ENCODE measurements around the gene GLIS1.

The GLIS1 gene

DNA sequence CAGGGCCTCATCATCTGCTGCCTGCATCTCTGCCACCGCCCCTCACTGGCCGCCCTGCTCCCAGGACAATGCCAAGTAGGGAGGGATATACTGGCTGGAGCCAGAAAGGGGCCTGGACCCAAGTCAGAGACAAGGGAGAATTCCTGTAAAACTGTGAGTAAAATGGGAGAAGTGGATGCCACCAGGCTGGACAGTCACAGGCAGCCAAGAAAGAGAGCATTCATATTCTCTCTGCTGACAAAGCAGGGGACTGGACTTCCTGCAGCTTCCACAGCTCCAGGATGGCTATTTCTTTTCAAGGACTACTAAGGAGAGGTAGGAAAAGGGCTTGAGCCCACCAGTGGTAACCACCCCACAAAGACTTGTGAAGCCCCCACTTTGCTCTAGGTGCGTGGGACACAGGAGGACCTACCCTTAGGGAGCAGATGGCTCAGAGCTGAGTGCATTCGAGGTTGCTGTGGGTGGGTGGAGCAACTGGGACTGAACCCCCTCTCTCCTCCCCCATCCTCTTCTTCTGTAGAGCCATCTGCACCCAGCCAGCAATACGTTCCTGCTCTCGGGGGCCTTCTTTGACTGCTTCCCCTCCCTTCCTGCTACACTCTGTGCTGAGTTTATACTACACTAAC lies 57.5 kb downstream of the GLIS1 start:
- no peak for DNase-seq
- 55% methylated on average over 4 of the region's 6 CpGs for WGBS (ENCODE audit: insufficient coverage)
- Histone ChIP-seq H3K4me1 (ENCODE audit: control extremely low read depth in 1 of 4, control insufficient read depth in 4 of 4, insufficient read depth in 4 of 4, low read length in 3 of 4) (peaks cover 14 to 77% (median 63%) of the 10 kb centered on the region in 4 experiments), H3K4me3 (ENCODE audit: control insufficient read depth in 1 of 7, extremely low read depth in 1 of 7, insufficient read depth in 4 of 7, low read depth in 2 of 7, low read length in 6 of 7) (peak overlapping the region in 4 of 7 experiments; percentile 26 to 53 (median 32)), H3K9me3 (ENCODE audit: control extremely low read depth in 1 of 5, control insufficient read depth in 4 of 5, insufficient read depth in 2 of 5, low read depth in 1 of 5, low read length in 4 of 5) (no peaks in the 10 kb centered on the region), H3K27ac (ENCODE audit: insufficient read depth in 1 of 2, low read depth in 1 of 2, low read length in 2 of 2, poor library complexity in 1 of 2, severe bottlenecking in 2 of 2) (peak overlapping the region; percentile 59 to 63), H3K27me3 (replicated peaks in 2 of 5; ENCODE audit: control insufficient read depth in 4 of 5, insufficient read depth in 5 of 5, low read length in 4 of 5) (peaks cover 0 to 11% (median 0%) of the 10 kb centered on the region in 5 experiments), H3K36me3 (ENCODE audit: control insufficient read depth in 4 of 4, insufficient read depth in 4 of 4, low read length in 3 of 4) (no peaks in the 10 kb centered on the region)
- ChIA-PET POLR2A (no interaction called here), CTCF (interaction anchor here (0.9 to 8.7 kb wide), 14 partner anchors 10 to 204 kb away, joined by 3 to 83 read pairs (median 4); no protein-coding TSS in a partner anchor)

DNA sequence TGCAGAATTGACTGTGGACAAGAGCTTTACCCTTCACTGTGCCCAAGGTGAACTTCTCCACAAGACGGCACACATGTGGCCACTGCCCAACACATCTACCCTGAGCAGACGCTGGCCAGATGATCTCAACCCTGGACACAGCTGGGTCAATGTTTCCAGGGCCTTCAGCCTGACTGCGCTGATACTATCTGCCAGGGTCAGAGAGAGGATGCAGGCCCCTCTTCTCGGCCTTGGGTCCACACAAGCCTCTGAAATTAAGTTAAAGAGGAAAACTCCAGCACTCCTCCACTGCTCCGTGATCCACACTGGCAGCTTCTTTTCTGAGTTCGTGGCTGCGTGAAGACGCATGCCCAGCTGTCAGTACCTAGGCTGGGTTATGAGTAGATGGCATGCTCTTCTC lies 58.1 kb downstream of the GLIS1 start:
- WGBS (ENCODE audit: insufficient coverage), result 96% methylated on average over 8 of the region's 8 CpGs
- no peaks in the 10 kb centered on the region for H3K9me3 ChIP-seq (ENCODE audit: control extremely low read depth in 1 of 5, control insufficient read depth in 4 of 5, insufficient read depth in 2 of 5, low read depth in 1 of 5, low read length in 4 of 5)
- peak overlapping the region in 1 of 7 experiments; percentile 36 for H3K4me3 ChIP-seq (ENCODE audit: control insufficient read depth in 1 of 7, extremely low read depth in 1 of 7, insufficient read depth in 4 of 7, low read depth in 2 of 7, low read length in 6 of 7)
- ChIA-PET POLR2A (no interaction called here), CTCF (interaction anchor here (0.9 to 2.2 kb wide), 6 partner anchors 9 to 198 kb away, joined by 3 to 10 read pairs (median 3); no protein-coding TSS in a partner anchor)
- no peak overlapping the region for H3K27ac ChIP-seq (ENCODE audit: insufficient read depth in 1 of 2, low read depth in 1 of 2, low read length in 2 of 2, poor library complexity in 1 of 2, severe bottlenecking in 2 of 2)
- peaks cover 0 to 5% (median 0%) of the 10 kb centered on the region in 5 experiments for H3K27me3 ChIP-seq (replicated peaks in 2 of 5; ENCODE audit: control insufficient read depth in 4 of 5, insufficient read depth in 5 of 5, low read length in 4 of 5)
- DNase-seq, result no peak
- no peaks in the 10 kb centered on the region for H3K36me3 ChIP-seq (ENCODE audit: control insufficient read depth in 4 of 4, insufficient read depth in 4 of 4, low read length in 3 of 4)
- peaks cover 14 to 71% (median 58%) of the 10 kb centered on the region in 4 experiments for H3K4me1 ChIP-seq (ENCODE audit: control extremely low read depth in 1 of 4, control insufficient read depth in 4 of 4, insufficient read depth in 4 of 4, low read length in 3 of 4)

GRCh38 chr1:53678938-53679825 lies 59.8 kb downstream of the GLIS1 start:
- WGBS (ENCODE audit: insufficient coverage), result 80% methylated on average over 7 of the region's 15 CpGs
- H3K27me3 ChIP-seq (replicated peaks in 2 of 5; ENCODE audit: control insufficient read depth in 4 of 5, insufficient read depth in 5 of 5, low read length in 4 of 5), result no peaks in the 10 kb centered on the region
- H3K4me1 ChIP-seq (ENCODE audit: control extremely low read depth in 1 of 4, control insufficient read depth in 4 of 4, insufficient read depth in 4 of 4, low read length in 3 of 4), result peaks cover 14 to 54% (median 46%) of the 10 kb centered on the region in 4 experiments
- H3K4me3 ChIP-seq (ENCODE audit: control insufficient read depth in 1 of 7, extremely low read depth in 1 of 7, insufficient read depth in 4 of 7, low read depth in 2 of 7, low read length in 6 of 7), result no peak overlapping the region
- H3K9me3 ChIP-seq (ENCODE audit: control extremely low read depth in 1 of 5, control insufficient read depth in 4 of 5, insufficient read depth in 2 of 5, low read depth in 1 of 5, low read length in 4 of 5), result no peaks in the 10 kb centered on the region
- ChIA-PET CTCF (interaction anchor here (1.2 kb wide), 1 partner anchor 26 kb away, joined by 3 read pairs; no protein-coding TSS in a partner anchor), POLR2A (no interaction called here)
- peak in 2 of 3 donors; percentile 27 to 41 for DNase-seq
- H3K27ac ChIP-seq (ENCODE audit: insufficient read depth in 1 of 2, low read depth in 1 of 2, low read length in 2 of 2, poor library complexity in 1 of 2, severe bottlenecking in 2 of 2), result no peak overlapping the region
- H3K36me3 ChIP-seq (ENCODE audit: control insufficient read depth in 4 of 4, insufficient read depth in 4 of 4, low read length in 3 of 4), result no peaks in the 10 kb centered on the region

DNA sequence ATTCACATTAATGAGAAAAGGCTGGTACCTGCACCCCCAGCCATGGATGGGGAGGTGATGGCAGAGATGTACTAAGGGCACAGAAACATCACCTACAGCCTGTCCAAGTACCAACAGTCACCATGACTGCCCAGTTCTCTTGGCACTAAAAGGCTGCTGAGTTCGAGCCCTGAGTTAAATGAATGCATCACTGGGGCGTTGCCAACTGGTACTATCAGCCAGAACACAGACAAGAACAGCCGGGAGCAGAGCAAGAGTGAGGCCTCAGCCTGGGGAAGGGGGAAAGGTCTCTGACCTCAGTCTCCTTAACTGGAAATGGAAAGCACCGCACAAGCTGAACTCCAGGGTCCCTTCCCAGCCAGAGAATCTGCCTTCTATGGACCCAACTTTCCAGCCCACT lies 60.5 kb downstream of the GLIS1 start:
- no peak overlapping the region for H3K4me3 ChIP-seq (ENCODE audit: control insufficient read depth in 1 of 7, extremely low read depth in 1 of 7, insufficient read depth in 4 of 7, low read depth in 2 of 7, low read length in 6 of 7)
- WGBS (ENCODE audit: insufficient coverage), result 95% methylated on average over 4 of the region's 4 CpGs
- POLR2A ChIA-PET, result no interaction called here

DNA sequence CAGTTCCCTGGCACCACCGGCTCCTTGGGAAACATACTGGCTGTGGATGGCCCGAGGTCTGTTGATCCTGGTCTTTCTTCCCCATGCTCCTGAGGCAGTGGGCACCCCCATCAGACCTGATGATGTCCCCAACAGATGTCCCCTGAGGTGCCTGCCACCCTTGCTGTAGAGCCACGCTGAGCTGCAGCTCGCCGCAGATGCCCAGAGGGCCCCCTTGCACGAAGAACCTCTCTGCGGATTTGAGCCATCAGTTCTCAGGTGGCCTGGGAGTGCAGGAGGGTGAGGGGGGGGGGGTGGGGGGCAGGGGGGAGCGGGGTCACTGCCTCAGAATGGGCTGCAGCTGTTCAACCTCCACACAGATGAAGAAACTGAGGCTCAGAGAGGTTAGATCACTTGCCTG lies 60.9 kb downstream of the GLIS1 start:
- DNase-seq, result no peak
- ChIA-PET CTCF (no interaction called here), POLR2A (no interaction called here)
- no peaks in the 10 kb centered on the region for H3K27me3 ChIP-seq (replicated peaks in 2 of 5; ENCODE audit: control insufficient read depth in 4 of 5, insufficient read depth in 5 of 5, low read length in 4 of 5)
- H3K4me3 ChIP-seq (ENCODE audit: control insufficient read depth in 1 of 7, extremely low read depth in 1 of 7, insufficient read depth in 4 of 7, low read depth in 2 of 7, low read length in 6 of 7), result no peak overlapping the region
- H3K9me3 ChIP-seq (ENCODE audit: control extremely low read depth in 1 of 5, control insufficient read depth in 4 of 5, insufficient read depth in 2 of 5, low read depth in 1 of 5, low read length in 4 of 5), result no peaks in the 10 kb centered on the region
- peaks cover 14 to 47% (median 40%) of the 10 kb centered on the region in 4 experiments for H3K4me1 ChIP-seq (ENCODE audit: control extremely low read depth in 1 of 4, control insufficient read depth in 4 of 4, insufficient read depth in 4 of 4, low read length in 3 of 4)
- no peak overlapping the region for H3K27ac ChIP-seq (ENCODE audit: insufficient read depth in 1 of 2, low read depth in 1 of 2, low read length in 2 of 2, poor library complexity in 1 of 2, severe bottlenecking in 2 of 2)
- WGBS (ENCODE audit: insufficient coverage), result 95% methylated on average over 2 of the region's 8 CpGs
- H3K36me3 ChIP-seq (ENCODE audit: control insufficient read depth in 4 of 4, insufficient read depth in 4 of 4, low read length in 3 of 4), result no peaks in the 10 kb centered on the region

More for the DNA sequence above, 60.5 kb downstream of the GLIS1 start:
- DNase-seq, result no peak
- Histone ChIP-seq H3K4me1 (ENCODE audit: control extremely low read depth in 1 of 4, control insufficient read depth in 4 of 4, insufficient read depth in 4 of 4, low read length in 3 of 4) (peaks cover 14 to 52% (median 44%) of the 10 kb centered on the region in 4 experiments), H3K27me3 (replicated peaks in 2 of 5; ENCODE audit: control insufficient read depth in 4 of 5, insufficient read depth in 5 of 5, low read length in 4 of 5) (no peaks in the 10 kb centered on the region), H3K9me3 (ENCODE audit: control extremely low read depth in 1 of 5, control insufficient read depth in 4 of 5, insufficient read depth in 2 of 5, low read depth in 1 of 5, low read length in 4 of 5) (no peaks in the 10 kb centered on the region), H3K36me3 (ENCODE audit: control insufficient read depth in 4 of 4, insufficient read depth in 4 of 4, low read length in 3 of 4) (no peaks in the 10 kb centered on the region), H3K27ac (ENCODE audit: insufficient read depth in 1 of 2, low read depth in 1 of 2, low read length in 2 of 2, poor library complexity in 1 of 2, severe bottlenecking in 2 of 2) (no peak overlapping the region)
- CTCF ChIA-PET, result no interaction called here

DNA sequence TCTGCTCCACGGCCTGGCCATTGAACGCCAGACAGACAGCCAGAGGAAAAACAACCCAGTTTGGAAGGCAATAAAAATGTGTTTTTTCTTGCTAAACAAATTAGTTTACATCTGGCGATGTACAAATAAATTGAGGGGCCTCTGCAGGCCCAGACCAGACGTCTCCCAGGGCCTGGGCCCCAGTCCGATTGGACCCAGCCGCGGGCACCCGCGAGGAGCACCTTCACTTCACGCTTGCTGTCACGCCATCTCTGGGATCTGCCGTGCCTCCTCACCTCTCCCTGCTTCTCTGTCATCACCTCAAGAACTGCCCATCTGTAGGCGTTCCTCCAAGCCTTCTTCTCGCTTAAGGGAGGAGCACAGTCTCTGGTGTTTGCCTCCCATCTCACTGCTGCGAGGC lies 61.5 kb downstream of the GLIS1 start:
- Histone ChIP-seq H3K27me3 (replicated peaks in 2 of 5; ENCODE audit: control insufficient read depth in 4 of 5, insufficient read depth in 5 of 5, low read length in 4 of 5) (no peaks in the 10 kb centered on the region), H3K9me3 (ENCODE audit: control extremely low read depth in 1 of 5, control insufficient read depth in 4 of 5, insufficient read depth in 2 of 5, low read depth in 1 of 5, low read length in 4 of 5) (no peaks in the 10 kb centered on the region), H3K4me3 (ENCODE audit: control insufficient read depth in 1 of 7, extremely low read depth in 1 of 7, insufficient read depth in 4 of 7, low read depth in 2 of 7, low read length in 6 of 7) (no peak overlapping the region), H3K36me3 (ENCODE audit: control insufficient read depth in 4 of 4, insufficient read depth in 4 of 4, low read length in 3 of 4) (no peaks in the 10 kb centered on the region), H3K27ac (ENCODE audit: insufficient read depth in 1 of 2, low read depth in 1 of 2, low read length in 2 of 2, poor library complexity in 1 of 2, severe bottlenecking in 2 of 2) (no peak overlapping the region), H3K4me1 (ENCODE audit: control extremely low read depth in 1 of 4, control insufficient read depth in 4 of 4, insufficient read depth in 4 of 4, low read length in 3 of 4) (peaks cover 11 to 41% (median 35%) of the 10 kb centered on the region in 4 experiments)
- CTCF ChIA-PET, result interaction anchor here (0.7 to 1.1 kb wide), 2 partner anchors 13 to 141 kb away, joined by 3 read pairs; no protein-coding TSS in a partner anchor
- WGBS (ENCODE audit: insufficient coverage), result 94% methylated on average over 15 of the region's 15 CpGs
- POLR2A ChIA-PET, result no interaction called here
- no peak for DNase-seq

DNA sequence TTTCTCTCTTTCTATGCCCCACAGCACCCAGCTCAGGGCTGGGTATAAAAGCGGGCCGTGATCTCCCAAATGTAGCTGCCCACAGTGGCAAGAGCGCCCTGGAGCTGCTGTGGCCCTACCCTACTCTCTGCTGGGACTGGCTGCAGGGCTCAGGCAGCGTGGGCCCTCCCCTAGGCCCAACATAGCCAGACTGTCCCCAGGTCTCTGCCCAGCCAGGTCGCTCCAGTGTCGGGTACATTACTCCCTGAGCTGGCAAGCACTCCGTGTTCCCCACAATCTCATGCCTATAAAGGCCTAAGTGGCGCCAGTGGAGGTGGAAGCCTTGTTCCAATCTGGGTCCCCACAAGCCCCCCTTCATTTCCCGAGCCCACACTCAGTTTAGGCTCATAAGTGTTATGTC lies 66.2 kb downstream of the GLIS1 start:
- H3K36me3 ChIP-seq (ENCODE audit: control insufficient read depth in 4 of 4, insufficient read depth in 4 of 4, low read length in 3 of 4), result no peaks in the 10 kb centered on the region
- no peak for DNase-seq
- no peak overlapping the region for H3K27ac ChIP-seq (ENCODE audit: insufficient read depth in 1 of 2, low read depth in 1 of 2, low read length in 2 of 2, poor library complexity in 1 of 2, severe bottlenecking in 2 of 2)
- H3K4me1 ChIP-seq (ENCODE audit: control extremely low read depth in 1 of 4, control insufficient read depth in 4 of 4, insufficient read depth in 4 of 4, low read length in 3 of 4), result no peaks in the 10 kb centered on the region
- no peaks in the 10 kb centered on the region for H3K9me3 ChIP-seq (ENCODE audit: control extremely low read depth in 1 of 5, control insufficient read depth in 4 of 5, insufficient read depth in 2 of 5, low read depth in 1 of 5, low read length in 4 of 5)
- no peaks in the 10 kb centered on the region for H3K27me3 ChIP-seq (replicated peaks in 2 of 5; ENCODE audit: control insufficient read depth in 4 of 5, insufficient read depth in 5 of 5, low read length in 4 of 5)
- 93% methylated on average over 8 of the region's 9 CpGs for WGBS (ENCODE audit: insufficient coverage)
- ChIA-PET POLR2A (no interaction called here), CTCF (interaction anchor here (1.3 to 2.6 kb wide), 3 partner anchors 8 to 187 kb away, joined by 3 to 10 read pairs (median 5); no protein-coding TSS in a partner anchor)
- no peak overlapping the region for H3K4me3 ChIP-seq (ENCODE audit: control insufficient read depth in 1 of 7, extremely low read depth in 1 of 7, insufficient read depth in 4 of 7, low read depth in 2 of 7, low read length in 6 of 7)

All from common myeloid progenitor, CD34-positive (primary cell).